Stomach smooth muscle (tissue), 2 donors: ENCODE data around the gene BOD1L1.

Experiments
- H3K27ac ChIP-seq: one replicate; pipeline ENCODE4 v1.7.0; 2013; ENCODE audit warnings: mild to moderate bottlenecking, low read length, inconsistent platforms
- H3K27me3 ChIP-seq, 2 donors: one replicate each; pipeline ENCODE4 v1.7.0; 2013; ENCODE audit warnings: low read length in 2 of 2; ENCODE audit not compliant: insufficient read depth in 2 of 2, control insufficient read depth in 1 of 2
- H3K36me3 ChIP-seq, 2 donors: one replicate each; pipeline ENCODE4 v1.7.0; 2013; ENCODE audit warnings: low read length in 2 of 2; ENCODE audit not compliant: control insufficient read depth in 2 of 2, insufficient read depth in 2 of 2
- H3K4me1 ChIP-seq: one replicate; pipeline ENCODE4 v1.7.0; 2013; ENCODE audit warnings: low read length; ENCODE audit not compliant: control insufficient read depth, insufficient read depth
- H3K4me3 ChIP-seq, 2 donors: one replicate each; pipeline ENCODE4 v1.7.0; 2013; ENCODE audit warnings: low read length in 2 of 2
- H3K9ac ChIP-seq, 2 donors: one replicate each; pipeline ENCODE4 v1.7.0; 2013; ENCODE audit warnings: low read length in 2 of 2, mild to moderate bottlenecking in 1 of 2
- H3K9me3 ChIP-seq, 2 donors: one replicate each; pipeline ENCODE4 v1.7.0; 2013; ENCODE audit warnings: low read length in 2 of 2; ENCODE audit not compliant: control insufficient read depth in 2 of 2
- donor health status: healthy.
- donor health status: Pancreatic carcinoma.

BOD1L1 gene

GRCh38 chr4:13544606-13545393 lies 82.7 kb downstream of the BOD1L1 start:
- H3K4me3 ChIP-seq = peak overlapping the region; percentile 83 to 89
- H3K9ac ChIP-seq = peak overlapping the region; percentile 73 to 84
- no peaks in the 10 kb centered on the region for H3K9me3 ChIP-seq
- H3K27ac ChIP-seq = peak overlapping the region; percentile 87
- peaks cover 0 to 17% of the 10 kb centered on the region in 2 donors for H3K27me3 ChIP-seq
- peaks cover 57% of the 10 kb centered on the region for H3K4me1 ChIP-seq
- no peaks in the 10 kb centered on the region for H3K36me3 ChIP-seq

GRCh38 chr4:13543839-13544605 lies 83.5 kb downstream of the BOD1L1 start, which contains the start of gene NKX3-2:
TSS of gene NKX3-2 (minus strand) at chr4:13544508. CDS start at chr4:13544414, 94 bp downstream.
- Histone ChIP-seq H3K4me1 (peaks cover 51% of the 10 kb centered on the region), H3K27ac (peak within 1 kb of the TSS; percentile 87)

GRCh38 chr4:13543032-13543838 lies 84.3 kb downstream of the BOD1L1 start:
- Histone ChIP-seq H3K4me1 (peaks cover 51% of the 10 kb centered on the region), H3K9ac (peak overlapping the region; percentile 83 to 84), H3K27me3 (peaks cover 0 to 19% of the 10 kb centered on the region in 2 donors), H3K36me3 (no peaks in the 10 kb centered on the region), H3K4me3 (peak overlapping the region; percentile 83 to 89), H3K9me3 (no peaks in the 10 kb centered on the region), H3K27ac (peak overlapping the region; percentile 87)

More at GRCh38 chr4:13543839-13544605, 83.5 kb downstream of the BOD1L1 start, which contains the start of gene NKX3-2:
- Histone ChIP-seq H3K9me3 (no peaks in the 10 kb centered on the region), H3K9ac (peak within 1 kb of the TSS; percentile 83 to 84), H3K36me3 (no peaks in the 10 kb centered on the region), H3K27me3 (peaks cover 0 to 16% of the 10 kb centered on the region in 2 donors), H3K4me3 (peak within 1 kb of the TSS; percentile 83 to 89)

- H3K4me1 ChIP-seq = peaks cover 49% of the 10 kb centered on the region
- H3K4me3 ChIP-seq = peak overlapping the region; percentile 83 to 89
These were observed 84.9 kb downstream of the BOD1L1 start for GRCh38 chr4:13542577-13543031.

GRCh38 chr4:13541720-13542576 lies 85.6 kb downstream of the BOD1L1 start:
- Histone ChIP-seq H3K9me3 (no peaks in the 10 kb centered on the region), H3K27me3 (peaks cover 0 to 16% of the 10 kb centered on the region in 2 donors), H3K4me1 (peaks cover 46% of the 10 kb centered on the region)

More at GRCh38 chr4:13542577-13543031, 84.9 kb downstream of the BOD1L1 start:
- peak overlapping the region; percentile 87 for H3K27ac ChIP-seq
- H3K9me3 ChIP-seq = no peaks in the 10 kb centered on the region
- peaks cover 0 to 19% of the 10 kb centered on the region in 2 donors for H3K27me3 ChIP-seq
- peak overlapping the region; percentile 83 to 84 for H3K9ac ChIP-seq
- no peaks in the 10 kb centered on the region for H3K36me3 ChIP-seq

GRCh38 chr4:13541176-13541604 lies 86.3 kb downstream of the BOD1L1 start:
- H3K27me3 ChIP-seq = peaks cover 0 to 11% of the 10 kb centered on the region in 2 donors
- peaks cover 42% of the 10 kb centered on the region for H3K4me1 ChIP-seq
- peak overlapping the region in 1 of 2 donors; percentile 84 for H3K9ac ChIP-seq
- H3K36me3 ChIP-seq = no peaks in the 10 kb centered on the region
- H3K4me3 ChIP-seq = peak overlapping the region; percentile 75 to 83
- H3K9me3 ChIP-seq = no peaks in the 10 kb centered on the region
- H3K27ac ChIP-seq = peak overlapping the region; percentile 87

More at GRCh38 chr4:13541720-13542576, 85.6 kb downstream of the BOD1L1 start:
- Histone ChIP-seq H3K4me3 (peak overlapping the region; percentile 83 to 89), H3K9ac (peak overlapping the region; percentile 83 to 84), H3K36me3 (no peaks in the 10 kb centered on the region), H3K27ac (peak overlapping the region; percentile 87)

GRCh38 chr4:13540446-13541175 lies 86.9 kb downstream of the BOD1L1 start:
- peak overlapping the region; percentile 75 to 83 for H3K4me3 ChIP-seq
- peak overlapping the region; percentile 87 for H3K27ac ChIP-seq
- peaks cover 0 to 11% of the 10 kb centered on the region in 2 donors for H3K27me3 ChIP-seq
- H3K9ac ChIP-seq = peak overlapping the region in 1 of 2 donors; percentile 84
- peaks cover 44% of the 10 kb centered on the region for H3K4me1 ChIP-seq
- H3K36me3 ChIP-seq = no peaks in the 10 kb centered on the region
- H3K9me3 ChIP-seq = no peaks in the 10 kb centered on the region

- Histone ChIP-seq H3K27ac (peak overlapping the region; percentile 87), H3K36me3 (no peaks in the 10 kb centered on the region), H3K4me1 (peaks cover 40% of the 10 kb centered on the region), H3K27me3 (peaks cover 0 to 11% of the 10 kb centered on the region in 2 donors), H3K9ac (peak overlapping the region; percentile 55 to 84), H3K4me3 (peak overlapping the region; percentile 75 to 83), H3K9me3 (no peaks in the 10 kb centered on the region)
These were observed 87.7 kb downstream of the BOD1L1 start for GRCh38 chr4:13539619-13540445.
